Measurements from ENCODE around the gene CDH5. TPM values are rescaled to one million over a fixed set of nuclear protein-coding genes. Genes with fewer than 3 reads are reported as not detected.

The CDH5 gene
- polyA plus RNA-seq, 1 of the 3 experiments (the other 2 are of a cell fraction) = not detected

DNA sequence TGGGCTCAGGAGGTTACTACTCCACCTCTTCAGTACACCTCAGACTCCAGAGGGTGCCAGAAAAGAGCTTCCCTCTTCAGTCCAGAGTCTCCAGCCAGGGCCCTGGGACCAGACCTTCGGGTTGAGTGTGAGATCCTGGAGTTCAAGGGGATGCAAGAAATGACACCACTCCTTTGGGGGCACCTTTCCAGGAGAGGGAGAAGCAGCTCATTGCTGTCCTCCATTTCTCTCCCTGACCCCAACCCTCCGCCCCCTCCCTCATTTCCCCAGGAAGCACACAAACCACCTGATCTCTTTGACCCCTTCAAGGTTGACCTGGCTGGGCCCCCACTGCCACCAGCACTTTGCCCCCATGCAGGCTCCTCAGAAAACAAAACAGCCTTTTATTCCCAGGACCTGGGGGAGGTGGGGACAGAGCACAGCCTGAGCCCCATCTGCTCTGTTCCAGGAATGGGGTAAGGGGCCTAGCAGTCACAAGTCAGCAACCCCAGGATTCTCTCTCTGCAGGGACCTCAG is 21.4 kb downstream of the CDH5 start:
- Histone ChIP-seq H3K9me2 (no peaks in the 10 kb centered on the region), H3F3A (replicated peaks; ENCODE audit: insufficient read depth) (no peaks in the 10 kb centered on the region), H3K4me1 (ENCODE audit: control insufficient read depth in 1 of 2, insufficient read depth in 2 of 2, low read depth in 1 of 2, low read length in 1 of 2) (no peaks in the 10 kb centered on the region; a peak in 1 of 4 replicates), H3K9ac (no peak overlapping the region), H3K4me2 (no peak overlapping the region), H3K9me3 (no peaks in the 10 kb centered on the region), H3K27ac (ENCODE audit: low read depth in 2 of 2, low read length in 1 of 2) (no peak overlapping the region), H3K27me3 (ENCODE audit: insufficient read depth) (no peaks in the 10 kb centered on the region), H2AFZ (ENCODE audit: low read depth) (no peak overlapping the region), H4K20me1 (ENCODE audit: insufficient read depth) (no peaks in the 10 kb centered on the region), H3K36me3 (replicated peaks in 1 of 2; ENCODE audit: control insufficient read depth in 1 of 2, insufficient read depth in 2 of 2, low read length in 1 of 2) (no peaks in the 10 kb centered on the region), H3K4me3 (ENCODE audit: low read depth in 2 of 2, low read length in 1 of 2) (no peak overlapping the region), H3K79me2 (ENCODE audit: insufficient read depth) (no peaks in the 10 kb centered on the region)
- DNase-seq = no peak
- CTCF ChIA-PET = interaction anchor here (1.0 kb wide), 1 partner anchor 22 kb away, joined by 3 read pairs; no protein-coding TSS in a partner anchor
- no peak for TF ChIP-seq FOSL2 (IDR thresholded peaks at IDR 0.05; ENCODE audit: borderline replicate concordance, low read depth)
- TF ChIP-seq, protein P1, sequence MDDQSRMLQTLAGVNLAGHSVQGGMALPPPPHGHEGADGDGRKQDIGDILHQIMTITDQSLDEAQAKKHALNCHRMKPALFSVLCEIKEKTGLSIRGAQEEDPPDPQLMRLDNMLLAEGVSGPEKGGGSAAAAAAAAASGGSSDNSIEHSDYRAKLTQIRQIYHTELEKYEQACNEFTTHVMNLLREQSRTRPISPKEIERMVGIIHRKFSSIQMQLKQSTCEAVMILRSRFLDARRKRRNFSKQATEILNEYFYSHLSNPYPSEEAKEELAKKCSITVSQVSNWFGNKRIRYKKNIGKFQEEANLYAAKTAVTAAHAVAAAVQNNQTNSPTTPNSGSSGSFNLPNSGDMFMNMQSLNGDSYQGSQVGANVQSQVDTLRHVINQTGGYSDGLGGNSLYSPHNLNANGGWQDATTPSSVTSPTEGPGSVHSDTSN (IDR thresholded peaks at IDR 0.05) = no peak
- TF ChIP-seq FOXJ3 (CRISPR knock-in tag; IDR thresholded peaks at IDR 0.05) = no peak
- no peak for TF ChIP-seq GABPA (IDR thresholded peaks at IDR 0.05; ENCODE audit: low read depth)
- POLR2A ChIA-PET = no interaction called here
- WGBS (ENCODE audit: low lambda C conversion rate) = 88% methylated on average over 1 of the region's 2 CpGs

DNA sequence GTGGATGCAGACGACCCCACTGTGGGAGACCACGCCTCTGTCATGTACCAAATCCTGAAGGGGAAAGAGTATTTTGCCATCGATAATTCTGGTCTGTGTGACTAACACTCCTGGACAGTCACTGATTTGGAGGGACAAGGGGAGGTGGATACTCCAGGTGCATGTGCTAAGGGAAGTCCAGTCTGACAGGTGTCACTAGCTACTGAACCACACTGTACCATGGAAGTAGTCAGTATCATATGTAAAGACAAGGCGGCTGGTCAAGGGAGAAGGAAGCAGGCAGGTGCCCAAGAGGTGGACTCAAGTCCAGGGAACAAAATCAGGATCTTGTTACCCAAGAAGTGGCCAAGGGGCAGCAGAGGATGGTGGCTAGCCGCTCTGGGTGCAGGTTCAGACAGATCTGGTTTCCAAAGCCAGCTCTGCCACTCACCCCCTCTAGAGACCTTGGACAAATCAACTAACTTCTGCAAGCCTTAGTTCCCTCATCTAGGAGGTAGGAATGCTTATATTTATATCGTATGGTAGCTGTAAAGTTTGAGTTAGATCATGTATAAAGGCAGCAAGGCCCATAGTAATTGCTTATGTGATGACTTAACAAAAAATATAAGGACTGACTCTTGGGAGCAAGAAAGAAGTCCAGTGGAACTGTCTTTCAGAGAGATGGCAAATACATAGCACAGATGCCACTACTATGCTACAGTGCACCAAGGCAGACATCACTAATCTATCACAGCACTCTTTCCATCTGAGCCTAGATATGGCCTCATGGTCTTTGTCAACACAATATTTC is 22.1 kb downstream of the CDH5 start:
- Histone ChIP-seq H3K4me3 (ENCODE audit: low read depth in 2 of 2, low read length in 1 of 2) (no peak overlapping the region), H3K79me2 (ENCODE audit: insufficient read depth) (no peaks in the 10 kb centered on the region), H3K27ac (ENCODE audit: low read depth in 2 of 2, low read length in 1 of 2) (no peak overlapping the region), H4K20me1 (ENCODE audit: insufficient read depth) (no peaks in the 10 kb centered on the region), H3K9me2 (no peaks in the 10 kb centered on the region), H3K4me1 (ENCODE audit: control insufficient read depth in 1 of 2, insufficient read depth in 2 of 2, low read depth in 1 of 2, low read length in 1 of 2) (no peaks in the 10 kb centered on the region; a peak in 1 of 4 replicates), H3K36me3 (replicated peaks in 1 of 2; ENCODE audit: control insufficient read depth in 1 of 2, insufficient read depth in 2 of 2, low read length in 1 of 2) (no peaks in the 10 kb centered on the region), H3K9me3 (no peaks in the 10 kb centered on the region), H3K4me2 (no peak overlapping the region), H3K27me3 (ENCODE audit: insufficient read depth) (no peaks in the 10 kb centered on the region), H3K9ac (no peak overlapping the region), H3F3A (replicated peaks; ENCODE audit: insufficient read depth) (no peaks in the 10 kb centered on the region), H2AFZ (ENCODE audit: low read depth) (no peak overlapping the region)
- TF ChIP-seq FOSL2 (IDR thresholded peaks at IDR 0.05; ENCODE audit: borderline replicate concordance, low read depth) (no peak), RAD21 (IDR thresholded peaks at IDR 0.05; ENCODE audit: low read length) (no peak), CHD2 (IDR thresholded peaks at IDR 0.05; ENCODE audit: low read length, partially characterized antibody) (no peak), POLR2AphosphoS5 (IDR thresholded peaks at IDR 0.05; ENCODE audit: low read depth, low read length) (no peak)
- WGBS (ENCODE audit: low lambda C conversion rate) = 54% methylated on average over 5 of the region's 6 CpGs
- CTCF ChIA-PET = interaction anchor here (0.8 to 1.8 kb wide), 3 partner anchors 19 to 46 kb away, joined by 3 to 7 read pairs (median 3); no protein-coding TSS in a partner anchor
- POLR2A ChIA-PET = no interaction called here
- no peak for DNase-seq
